ENCODE results near the gene KDM1B.

- no peak for TF ChIP-seq CTCF (conservative IDR thresholded peaks at IDR 0.05 in 1 of 2, IDR thresholded peaks at IDR 0.05 in 1 of 2; ENCODE audit: low read depth in 1 of 2, low read length in 2 of 2)
- no peak for TF ChIP-seq EZH2 (IDR thresholded peaks at IDR 0.05; ENCODE audit: low read length, missing control alignments)
Observed at GRCh38 chr6:18148304-18149025, 6.8 kb upstream of the KDM1B start.
